H1 (cell line): Measurements from ENCODE around the gene TARS3. TPM values are rescaled to one million over a fixed set of nuclear protein-coding genes. Genes with fewer than 3 reads are reported as not detected.

Experiments
- CTCF ChIA-PET: fragments of 300-600 bp; sonication (Branson Sonifier 250); formaldehyde crosslinking; loops from one replicate; lab custom pipeline; 2021; ENCODE audit not compliant: partially characterized antibody; lab: Charles Lee
- POLR2A ChIA-PET: fragments of 300-600 bp; sonication (Branson Sonifier 250); formaldehyde crosslinking; loops from one replicate; lab custom pipeline; 2021; ENCODE audit warnings: inconsistent platforms; ENCODE audit not compliant: partially characterized antibody; lab: Charles Lee
- DNase-seq, 2 experiments: peaks; one replicate each; pipeline versions ENCODE4 v3.0.0 to v3.0.0-alpha.2; 2010 to 2022; ENCODE audit warnings: low spot score in 2 of 2, low read depth in 1 of 2, mixed read lengths in 1 of 2
- FAIRE-seq: peaks from 2 replicates; lab custom pipeline; 2011; peaks lifted over from hg19 to GRCh38; lab: Jason Lieb, UNC
- H2AFZ ChIP-seq: 2 replicates; pipeline ENCODE4 v1.8.1; 2012; ENCODE audit warnings: low read length, inconsistent platforms
- H2AK5ac ChIP-seq: 2 replicates; pipeline ENCODE4 v1.6.1; 2013; ENCODE audit warnings: low read depth, low read length
- H2BK120ac ChIP-seq: replicated peaks from 2 replicates; pipeline ENCODE3; 2013; ENCODE audit warnings: low read depth, low read length, inconsistent platforms
- H2BK12ac ChIP-seq: 2 replicates; pipeline ENCODE4 v1.6.1; 2013; ENCODE audit warnings: low read depth, low read length
- H2BK15ac ChIP-seq: 2 replicates; pipeline ENCODE4 v1.6.1; 2013; ENCODE audit warnings: low read length
- H2BK20ac ChIP-seq: 2 replicates; pipeline ENCODE4 v1.6.1; 2013; ENCODE audit warnings: low read length
- H2BK5ac ChIP-seq: 2 replicates; pipeline ENCODE4 v1.6.1; 2013; ENCODE audit warnings: low read depth, low read length
- H3K14ac ChIP-seq: 2 replicates; pipeline ENCODE4 v1.6.1; 2013; ENCODE audit warnings: inconsistent platforms; ENCODE audit not compliant: insufficient read length
- H3K18ac ChIP-seq: 2 replicates; pipeline ENCODE4 v1.6.1; 2013; ENCODE audit warnings: low read length; ENCODE audit errors: extremely low read depth
- H3K23ac ChIP-seq: 2 replicates; pipeline ENCODE4 v1.6.1; 2013; ENCODE audit warnings: inconsistent platforms; ENCODE audit not compliant: insufficient read length
- H3K23me2 ChIP-seq: 2 replicates; pipeline ENCODE4 v1.6.1; 2013; ENCODE audit warnings: low read depth, low read length
- H3K27ac ChIP-seq: 2 replicates; pipeline ENCODE4 v1.6.1; 2011; ENCODE audit warnings: low read depth, low read length, inconsistent platforms
- H3K27me3 ChIP-seq, 4 experiments: replicated peaks in 1 of 4; 1 replicate in 1 of 4; 2 replicates in 3 of 4; pipeline versions ENCODE4 v1.6.1 to v1.8.1; 2011 to 2013; ENCODE audit warnings: low read length in 3 of 4, mild to moderate bottlenecking in 3 of 4, inconsistent platforms in 2 of 4, mixed read lengths in 2 of 4, moderate library complexity in 1 of 4; ENCODE audit not compliant: control insufficient read depth in 3 of 4, insufficient read depth in 3 of 4; ENCODE audit errors: extremely low read depth in 1 of 4
- H3K36me3 ChIP-seq, 4 experiments: 2 replicates each; pipeline versions ENCODE4 v1.6.1 to v1.8.1; 2011 to 2013; ENCODE audit warnings: mild to moderate bottlenecking in 4 of 4, low read length in 3 of 4, moderate library complexity in 2 of 4, control low read depth in 1 of 4, inconsistent platforms in 1 of 4; ENCODE audit not compliant: insufficient read depth in 4 of 4, control insufficient read depth in 2 of 4
- H3K4ac ChIP-seq: replicated peaks from 2 replicates; pipeline ENCODE3; 2013; ENCODE audit warnings: low read length, low read depth, mixed read lengths, inconsistent platforms; ENCODE audit not compliant: insufficient read length
- H3K4me1 ChIP-seq, 4 experiments: replicated peaks in 1 of 4; 1 replicate in 1 of 4; 2 replicates in 3 of 4; pipeline versions ENCODE4 v1.6.1 to v1.8.1; 2011 to 2013; ENCODE audit warnings: low read length in 3 of 4, inconsistent platforms in 2 of 4, mixed read lengths in 1 of 4; ENCODE audit not compliant: insufficient read depth in 4 of 4, control insufficient read depth in 3 of 4
- H3K4me2 ChIP-seq, 2 experiments: 2 replicates each; pipeline versions ENCODE4 v1.6.1 to v1.8.1; 2011 to 2013; ENCODE audit warnings: low read depth in 2 of 2, low read length in 2 of 2, control low read depth in 1 of 2, inconsistent platforms in 1 of 2, mild to moderate bottlenecking in 1 of 2; ENCODE audit not compliant: insufficient read depth in 1 of 2
- H3K4me3 ChIP-seq, 4 experiments: fragments of 200-600, 300-600 bp in 1 of 4; sonication (generic), shearing (Covaris generic), sonication (Bioruptor Twin) in 1 of 4; 2 replicates each; pipeline versions ENCODE4 v1.5.1 to v1.8.1; 2011 to 2016; ENCODE audit warnings: low read length in 4 of 4, low read depth in 3 of 4, control low read depth in 2 of 4, inconsistent platforms in 2 of 4, mild to moderate bottlenecking in 2 of 4, mixed read lengths in 1 of 4, moderate library complexity in 1 of 4; ENCODE audit not compliant: insufficient read depth in 2 of 4; ENCODE audit errors: extremely low read depth in 1 of 4
- H3K56ac ChIP-seq: replicated peaks from 2 replicates; pipeline ENCODE3; 2013; ENCODE audit warnings: low read depth, mild to moderate bottlenecking, mixed read lengths, low read length, inconsistent platforms; ENCODE audit not compliant: insufficient read length
- H3K79me1 ChIP-seq: 2 replicates; pipeline ENCODE4 v1.6.1; 2013; ENCODE audit warnings: low read depth, low read length, control low read depth
- H3K79me2 ChIP-seq, 2 experiments: 2 replicates each; pipeline versions ENCODE4 v1.6.1 to v1.8.1; 2012 to 2013; ENCODE audit warnings: low read length in 2 of 2, mild to moderate bottlenecking in 2 of 2, inconsistent platforms in 1 of 2; ENCODE audit not compliant: insufficient read depth in 2 of 2, control insufficient read depth in 1 of 2
- H3K9ac ChIP-seq, 4 experiments: replicated peaks in 1 of 4; 1 replicate in 1 of 4; 2 replicates in 3 of 4; pipeline versions ENCODE4 v1.6.1 to v1.8.1; 2011 to 2013; ENCODE audit warnings: low read depth in 3 of 4, low read length in 3 of 4, control low read depth in 2 of 4, mild to moderate bottlenecking in 2 of 4, moderate library complexity in 2 of 4, inconsistent platforms in 1 of 4; ENCODE audit errors: extremely low read depth in 1 of 4
- H3K9me3 ChIP-seq, 2 experiments: 2 replicates each; pipeline versions ENCODE4 v1.6.1 to v1.8.1; 2012 to 2013; ENCODE audit warnings: mild to moderate bottlenecking in 2 of 2, moderate library complexity in 2 of 2, control low read depth in 1 of 2, inconsistent platforms in 1 of 2, low read depth in 1 of 2, low read length in 1 of 2, mixed read lengths in 1 of 2; ENCODE audit not compliant: insufficient read depth in 2 of 2
- H4K20me1 ChIP-seq, 2 experiments: replicated peaks in 1 of 2; 2 replicates each; pipeline versions ENCODE3 to v1.8.1; 2011 to 2013; ENCODE audit warnings: inconsistent platforms in 2 of 2, low read length in 2 of 2, mild to moderate bottlenecking in 1 of 2; ENCODE audit not compliant: insufficient read depth in 2 of 2, control insufficient read depth in 1 of 2
- H4K5ac ChIP-seq: 2 replicates; pipeline ENCODE4 v1.6.1; 2013; ENCODE audit warnings: low read length, low read depth, mixed read lengths, inconsistent platforms; ENCODE audit not compliant: insufficient read length
- H4K8ac ChIP-seq: 2 replicates; pipeline ENCODE4 v1.8.0; 2013; ENCODE audit warnings: mild to moderate bottlenecking, moderate library complexity, low read length, inconsistent platforms; ENCODE audit not compliant: insufficient read depth; ENCODE audit errors: extremely low read depth
- H4K91ac ChIP-seq: replicated peaks from 2 replicates; pipeline ENCODE3; 2013; ENCODE audit warnings: low read length, mixed read lengths, inconsistent platforms; ENCODE audit not compliant: insufficient read length
- KDM5A ChIP-seq: fragments of 200-600 bp; IDR thresholded peaks from 2 replicates; pipeline ENCODE4 v1.7.1; 2012; ENCODE audit warnings: mild to moderate bottlenecking, low read length, inconsistent platforms, mixed read lengths
- POLR2AphosphoS5 ChIP-seq: IDR thresholded peaks from 2 replicates; pipeline ENCODE4 v1.6.1; 2011; ENCODE audit warnings: low read depth, low read length
- RNF2 ChIP-seq: fragments of 200-900, 300-1000 bp; sonication (generic); IDR thresholded peaks from 2 replicates; pipeline ENCODE4 v1.7.1; 2016; ENCODE audit warnings: borderline replicate concordance, low read depth, mild to moderate bottlenecking, antibody characterized with exemption, low read length; ENCODE audit not compliant: poor library complexity, severe bottlenecking; ENCODE audit errors: missing control alignments
- WGBS, 2 experiments: shearing (Covaris generic) in 1 of 2; methylation state at CpG; one replicate each; pipeline versions ENCODE4 v1.1.6 to v1.1.7; 2013 to 2015; ENCODE audit warnings: low lambda C conversion rate in 2 of 2, mixed read lengths in 2 of 2, inconsistent platforms in 1 of 2, low coverage in 1 of 2, missing lambda C conversion rate in 1 of 2; ENCODE audit not compliant: insufficient replicate concordance in 2 of 2, insufficient coverage in 1 of 2, insufficient read length in 1 of 2; ENCODE audit errors: extremely low coverage in 1 of 2, missing lambda C conversion rate in 1 of 2; 5-methylcytosine and 5-hydroxymethylcytosine counted together
- polyA plus RNA-seq, 7 experiments: library from polyadenylated mRNA; depleted of rRNA in 3 of 7; stranded (reverse) in 5 of 7; unstranded in 2 of 7; fragments of >200 nt in 5 of 7; fragments of 200-250 nt in 2 of 7; gene quantifications; 1 replicate in 5 of 7; 2 replicates in 1 of 7; 4 replicates in 1 of 7; pipeline versions ENCODE4 v1.2.1 to v1.2.3, GENCODE V29; 2011 to 2013; ENCODE audit warnings: missing spikeins in 2 of 7, mixed read lengths in 2 of 7
- total RNA-seq: library from RNA; stranded (reverse); fragmentation: NEBNext Ultra II Directional; extraction: Animal tissue kit (Norgen Biotek cat#: 25700); gene quantifications from 2 replicates; pipeline ENCODE4 v1.2.1, GENCODE V29; 2021

Gene TARS3
- total and polyA plus RNA-seq, 2 of the 8 experiments (the other 6 are each of a cell fraction or from before 2014, with no cell fraction given), result 2.1 to 13.9 TPM

DNA sequence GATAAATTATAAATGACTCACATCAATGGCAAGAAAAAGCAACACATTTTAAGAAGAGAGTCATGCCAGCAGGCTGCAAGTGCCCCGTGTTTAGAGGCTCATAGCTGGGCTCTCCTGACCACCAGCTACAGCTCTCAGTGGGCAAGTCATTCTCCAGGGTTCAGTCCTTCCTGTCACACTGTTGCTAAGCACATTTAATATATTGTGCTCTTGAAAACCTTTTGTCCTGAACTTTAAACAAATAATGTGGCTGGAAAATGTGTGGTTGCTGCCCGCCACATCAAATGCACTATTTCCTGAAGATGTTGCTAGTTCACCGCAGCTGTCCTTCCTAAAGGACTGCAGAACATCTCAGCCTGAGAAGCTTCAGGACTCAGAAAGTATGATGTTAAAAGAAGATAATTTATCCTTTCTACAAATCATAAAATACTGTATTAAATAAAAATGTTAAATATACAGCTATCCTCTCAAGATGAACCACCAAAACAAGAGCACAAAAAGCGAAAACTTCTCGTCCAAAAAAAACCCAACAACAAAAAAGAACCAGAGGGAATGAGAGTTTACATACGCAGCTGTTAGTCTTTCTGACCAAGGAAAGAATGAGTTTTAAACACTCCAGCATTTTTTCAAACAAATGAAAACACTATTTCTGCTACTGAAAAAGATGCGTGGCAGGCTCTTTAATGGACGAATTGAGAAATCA is 951 bp downstream of the TARS3 start:
- Histone ChIP-seq H2BK5ac (no peak overlapping the region), H2BK20ac (no peak overlapping the region), H3K36me3 (peaks cover 4 to 10% (median 8%) of the 10 kb centered on the region in 4 experiments; a peak in 6 of 8 replicates), H4K91ac (no peak overlapping the region), H2BK12ac (no peak overlapping the region), H4K5ac (no peak overlapping the region), H3K27me3 (no peaks in the 10 kb centered on the region), H3K4me2 (peak overlapping the region; percentile 57 to 72), H3K14ac (no peak overlapping the region), H2BK15ac (no peak overlapping the region), H3K4ac (no peak overlapping the region), H3K18ac (no peak overlapping the region; the same call in 1 of the 2 replicates), H3K79me1 (no peaks in the 10 kb centered on the region; the same call in 1 of the 2 replicates), H3K4me1 (peaks cover 0 to 2% (median 0%) of the 10 kb centered on the region in 4 experiments; a peak in 2 of 7 replicates), H3K23me2 (peaks cover 5% of the 10 kb centered on the region; the same call in 1 of the 2 replicates), H3K23ac (no peak overlapping the region), H4K8ac (peak overlapping the region; percentile 93; the same call in 1 of the 2 replicates), H2BK120ac (no peak overlapping the region), H2AK5ac (no peak overlapping the region), H3K9ac (peak overlapping the region in 2 of 4 experiments; percentile 83 to 90; a peak in 3 of 7 replicates)
- 35% methylated on average over 8 of the region's 8 CpGs; no CpG with 5 or more reads in 1 of the 2 experiments for WGBS, 2 experiments
- no peak for DNase-seq
- CTCF ChIA-PET, result interaction anchor here (0.6 to 1.0 kb wide), 3 partner anchors 60 to 457 kb away, joined by 3 read pairs; no protein-coding TSS in a partner anchor
- POLR2A ChIA-PET, result interaction anchor here (1.4 kb wide), 2 partner anchors 11 to 445 kb away, joined by 5 to 9 read pairs; no protein-coding TSS in a partner anchor
- TF ChIP-seq RNF2 (no peak), KDM5A (no peak), POLR2AphosphoS5 (no peak)
- TF ChIP-seq, all 59 proteins: peak for 0
- no peaks in the 10 kb centered on the region for H3K79me2 ChIP-seq
- H3K27ac ChIP-seq, result no peak overlapping the region
- no peaks in the 10 kb centered on the region for H4K20me1 ChIP-seq
- H2AFZ ChIP-seq, result peak overlapping the region; percentile 54
- H3K9me3 ChIP-seq, result no peaks in the 10 kb centered on the region
- H3K56ac ChIP-seq, result no peak overlapping the region
- H3K4me3 ChIP-seq, result peak overlapping the region; percentile 60 to 77 (median 70)
- no peak for FAIRE-seq
